DOHH2 (cell line): Measurements from ENCODE around the gene OR8S1.

ENCODE experiments used
- EZH2phosphoT487 ChIP-seq: fragments of 200-600 bp; sonication (generic); IDR thresholded peaks from 2 replicates; pipeline ENCODE4 v1.6.1; 2017; ENCODE audit warnings: borderline replicate concordance, mild to moderate bottlenecking, antibody characterized with exemption, low read length, moderate library complexity, mixed read lengths
- TF ChIP-seq, protein P1 (sequence below): fragments of 200-600 bp; sonication (generic); IDR thresholded peaks from one replicate; pipeline ENCODE4 v1.5.1; 2014; ENCODE audit warnings: antibody characterized with exemption, mild to moderate bottlenecking, low read depth, low read length; ENCODE audit not compliant: poor library complexity, severe bottlenecking

DNA sequence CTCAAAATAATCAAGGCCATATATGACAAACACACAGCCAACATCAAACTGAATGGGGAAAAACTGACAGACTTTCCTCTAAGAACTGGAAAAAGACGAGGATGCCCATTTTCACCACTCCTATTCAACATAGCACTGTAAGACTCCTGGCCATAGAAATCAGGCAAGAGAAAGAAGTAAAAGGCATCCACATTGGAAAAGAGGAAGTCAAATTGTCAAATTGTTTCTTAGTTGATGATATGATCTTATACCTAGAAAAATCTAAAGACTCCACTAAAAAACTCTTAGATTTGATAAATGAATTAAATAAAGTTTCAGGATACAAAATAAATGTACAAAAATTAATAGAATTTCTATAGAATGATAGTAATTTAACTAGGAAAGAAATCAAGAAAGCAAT is 11.2 kb downstream of the OR8S1 start:
- TF ChIP-seq, protein P1, sequence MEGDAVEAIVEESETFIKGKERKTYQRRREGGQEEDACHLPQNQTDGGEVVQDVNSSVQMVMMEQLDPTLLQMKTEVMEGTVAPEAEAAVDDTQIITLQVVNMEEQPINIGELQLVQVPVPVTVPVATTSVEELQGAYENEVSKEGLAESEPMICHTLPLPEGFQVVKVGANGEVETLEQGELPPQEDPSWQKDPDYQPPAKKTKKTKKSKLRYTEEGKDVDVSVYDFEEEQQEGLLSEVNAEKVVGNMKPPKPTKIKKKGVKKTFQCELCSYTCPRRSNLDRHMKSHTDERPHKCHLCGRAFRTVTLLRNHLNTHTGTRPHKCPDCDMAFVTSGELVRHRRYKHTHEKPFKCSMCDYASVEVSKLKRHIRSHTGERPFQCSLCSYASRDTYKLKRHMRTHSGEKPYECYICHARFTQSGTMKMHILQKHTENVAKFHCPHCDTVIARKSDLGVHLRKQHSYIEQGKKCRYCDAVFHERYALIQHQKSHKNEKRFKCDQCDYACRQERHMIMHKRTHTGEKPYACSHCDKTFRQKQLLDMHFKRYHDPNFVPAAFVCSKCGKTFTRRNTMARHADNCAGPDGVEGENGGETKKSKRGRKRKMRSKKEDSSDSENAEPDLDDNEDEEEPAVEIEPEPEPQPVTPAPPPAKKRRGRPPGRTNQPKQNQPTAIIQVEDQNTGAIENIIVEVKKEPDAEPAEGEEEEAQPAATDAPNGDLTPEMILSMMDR: no peak
- TF ChIP-seq EZH2phosphoT487: no peak
